ENCODE results near the gene C2CD2. TPM values are rescaled to one million over a fixed set of nuclear protein-coding genes. Genes with fewer than 3 reads are reported as not detected.
A peak's percentile ranks its signal among the peaks of the same experiment; 100 is the strongest.

C2CD2 gene
- total and polyA plus RNA-seq, 3 experiments from 2014 or later: 2.3 to 5.0 (median 4.3) TPM

GRCh38 chr21:41848533-41848932, 105.3 kb downstream of the C2CD2 start:
- Mint-ChIP-seq H3K4me3 (no peak overlapping the region), H3K27me3 (peaks cover 0 to 1% of the 10 kb centered on the region in 2 donors), H3K36me3 (peaks cover 0 to 74% (median 16%) of the 10 kb centered on the region in 3 donors), H3K27ac (no peak overlapping the region), H3K4me1 (peaks cover 0 to 2% (median 0%) of the 10 kb centered on the region in 3 donors), H3K9me3 (no peaks in the 10 kb centered on the region)
- Histone ChIP-seq H3K4me3 (ENCODE audit: low read length) (no peak overlapping the region), H3K36me3 (ENCODE audit: insufficient read depth, low read length) (peaks cover 7% of the 10 kb centered on the region), H3K27me3 (ENCODE audit: insufficient read depth, low read length, poor library complexity, severe bottlenecking) (no peaks in the 10 kb centered on the region), H3K9me3 (ENCODE audit: low read length) (no peaks in the 10 kb centered on the region), H3K4me1 (ENCODE audit: insufficient read depth, low read length) (no peaks in the 10 kb centered on the region), H3K27ac (ENCODE audit: low read depth, low read length) (no peak overlapping the region)
- ChIA-PET CTCF (no interaction called here), POLR2A (no interaction called here)
- DNase-seq: no peak

GRCh38 chr21:41847066-41847804, 106.6 kb downstream of the C2CD2 start:
- H3K4me1 Mint-ChIP-seq: peaks cover 0 to 2% (median 0%) of the 10 kb centered on the region in 3 donors
- Histone ChIP-seq H3K4me3 (ENCODE audit: low read length) (no peak overlapping the region), H3K27ac (ENCODE audit: low read depth, low read length) (no peak overlapping the region), H3K36me3 (ENCODE audit: insufficient read depth, low read length) (no peaks in the 10 kb centered on the region), H3K9me3 (ENCODE audit: low read length) (no peaks in the 10 kb centered on the region), H3K27me3 (ENCODE audit: insufficient read depth, low read length, poor library complexity, severe bottlenecking) (no peaks in the 10 kb centered on the region), H3K4me1 (ENCODE audit: insufficient read depth, low read length) (no peaks in the 10 kb centered on the region)
- no peak overlapping the region for H3K27ac Mint-ChIP-seq
- peaks cover 0 to 1% of the 10 kb centered on the region in 2 donors for H3K27me3 Mint-ChIP-seq
- H3K4me3 Mint-ChIP-seq: no peak overlapping the region
- H3K9me3 Mint-ChIP-seq: no peaks in the 10 kb centered on the region
- CTCF ChIA-PET: no interaction called here
- DNase-seq: no peak
- H3K36me3 Mint-ChIP-seq: peaks cover 0 to 68% (median 15%) of the 10 kb centered on the region in 3 donors
- POLR2A ChIA-PET: no interaction called here

GRCh38 chr21:41846536-41846935, 107.3 kb downstream of the C2CD2 start:
- H3K27ac ChIP-seq (ENCODE audit: low read depth, low read length): no peak overlapping the region

GRCh38 chr21:41846033-41846317, 107.8 kb downstream of the C2CD2 start:
- no peaks in the 10 kb centered on the region for H3K36me3 ChIP-seq (ENCODE audit: insufficient read depth, low read length)
- Mint-ChIP-seq H3K36me3 (peaks cover 5 to 66% (median 21%) of the 10 kb centered on the region in 3 donors), H3K27ac (peak overlapping the region in 1 of 8 donors; percentile 79), H3K4me1 (peaks cover 0 to 2% (median 0%) of the 10 kb centered on the region in 3 donors), H3K27me3 (peaks cover 0 to 1% of the 10 kb centered on the region in 2 donors), H3K4me3 (no peak overlapping the region), H3K9me3 (peaks cover 0 to 5% (median 0%) of the 10 kb centered on the region in 5 donors)
- ChIA-PET CTCF (no interaction called here), POLR2A (no interaction called here)
- no peaks in the 10 kb centered on the region for H3K4me1 ChIP-seq (ENCODE audit: insufficient read depth, low read length)
- no peak overlapping the region for H3K4me3 ChIP-seq (ENCODE audit: low read length)
- H3K9me3 ChIP-seq (ENCODE audit: low read length): no peaks in the 10 kb centered on the region
- no peak for DNase-seq
- no peaks in the 10 kb centered on the region for H3K27me3 ChIP-seq (ENCODE audit: insufficient read depth, low read length, poor library complexity, severe bottlenecking)
- H3K27ac ChIP-seq (ENCODE audit: low read depth, low read length): no peak overlapping the region

More at GRCh38 chr21:41846536-41846935, 107.3 kb downstream of the C2CD2 start:
- H3K9me3 Mint-ChIP-seq: no peaks in the 10 kb centered on the region
- H3K27me3 Mint-ChIP-seq: peaks cover 0 to 1% of the 10 kb centered on the region in 2 donors
- H3K36me3 ChIP-seq (ENCODE audit: insufficient read depth, low read length): no peaks in the 10 kb centered on the region
- H3K4me3 ChIP-seq (ENCODE audit: low read length): no peak overlapping the region
- DNase-seq: no peak
- H3K27ac Mint-ChIP-seq: peak overlapping the region in 1 of 8 donors; percentile 77
- CTCF ChIA-PET: no interaction called here
- H3K4me1 Mint-ChIP-seq: peaks cover 0 to 2% (median 0%) of the 10 kb centered on the region in 3 donors
- H3K9me3 ChIP-seq (ENCODE audit: low read length): no peaks in the 10 kb centered on the region
- H3K4me3 Mint-ChIP-seq: no peak overlapping the region
- POLR2A ChIA-PET: no interaction called here
- H3K36me3 Mint-ChIP-seq: peaks cover 0 to 66% (median 17%) of the 10 kb centered on the region in 3 donors
- no peaks in the 10 kb centered on the region for H3K4me1 ChIP-seq (ENCODE audit: insufficient read depth, low read length)
- no peaks in the 10 kb centered on the region for H3K27me3 ChIP-seq (ENCODE audit: insufficient read depth, low read length, poor library complexity, severe bottlenecking)

- H3K27ac Mint-ChIP-seq: peak overlapping the region in 1 of 8 donors; percentile 79
- Histone ChIP-seq H3K27me3 (ENCODE audit: insufficient read depth, low read length, poor library complexity, severe bottlenecking) (no peaks in the 10 kb centered on the region), H3K9me3 (ENCODE audit: low read length) (no peaks in the 10 kb centered on the region), H3K27ac (ENCODE audit: low read depth, low read length) (no peak overlapping the region), H3K4me1 (ENCODE audit: insufficient read depth, low read length) (no peaks in the 10 kb centered on the region), H3K36me3 (ENCODE audit: insufficient read depth, low read length) (no peaks in the 10 kb centered on the region), H3K4me3 (ENCODE audit: low read length) (no peak overlapping the region)
- no peak overlapping the region for H3K4me3 Mint-ChIP-seq
- peaks cover 10 to 65% (median 21%) of the 10 kb centered on the region in 3 donors for H3K36me3 Mint-ChIP-seq
- peaks cover 0 to 1% of the 10 kb centered on the region in 2 donors for H3K27me3 Mint-ChIP-seq
- no peak for DNase-seq
- CTCF ChIA-PET: no interaction called here
- peaks cover 0 to 2% (median 0%) of the 10 kb centered on the region in 3 donors for H3K4me1 Mint-ChIP-seq
- POLR2A ChIA-PET: no interaction called here
- peaks cover 0 to 10% (median 0%) of the 10 kb centered on the region in 5 donors for H3K9me3 Mint-ChIP-seq
These were observed 108.3 kb downstream of the C2CD2 start for GRCh38 chr21:41845310-41846032.

- H3K9me3 ChIP-seq (ENCODE audit: low read length): no peaks in the 10 kb centered on the region
- Mint-ChIP-seq H3K27me3 (peaks cover 0 to 1% of the 10 kb centered on the region in 2 donors), H3K27ac (peak overlapping the region in 1 of 8 donors; percentile 43), H3K36me3 (peaks cover 13 to 69% (median 21%) of the 10 kb centered on the region in 3 donors), H3K4me1 (peaks cover 0 to 2% (median 0%) of the 10 kb centered on the region in 3 donors), H3K9me3 (peaks cover 0 to 12% (median 0%) of the 10 kb centered on the region in 5 donors), H3K4me3 (no peak overlapping the region)
- H3K27me3 ChIP-seq (ENCODE audit: insufficient read depth, low read length, poor library complexity, severe bottlenecking): no peaks in the 10 kb centered on the region
- POLR2A ChIA-PET: interaction anchor here (0.6 kb wide), 1 partner anchor 228 kb away, joined by 3 read pairs; no protein-coding TSS in a partner anchor
- no peak for DNase-seq
- no peak overlapping the region for H3K27ac ChIP-seq (ENCODE audit: low read depth, low read length)
- CTCF ChIA-PET: no interaction called here
- no peaks in the 10 kb centered on the region for H3K4me1 ChIP-seq (ENCODE audit: insufficient read depth, low read length)
- H3K4me3 ChIP-seq (ENCODE audit: low read length): no peak overlapping the region
- peaks cover 6% of the 10 kb centered on the region for H3K36me3 ChIP-seq (ENCODE audit: insufficient read depth, low read length)
These were observed 110.2 kb downstream of the C2CD2 start for GRCh38 chr21:41843584-41843983.

GRCh38 chr21:41840880-41841279, 112.9 kb downstream of the C2CD2 start:
- POLR2A ChIA-PET: interaction anchor here (0.5 kb wide), 1 partner anchor 202 kb away, joined by 6 read pairs; no protein-coding TSS in a partner anchor
- peaks cover 0 to 12% (median 0%) of the 10 kb centered on the region in 5 donors for H3K9me3 Mint-ChIP-seq
- no peaks in the 10 kb centered on the region for H3K27me3 Mint-ChIP-seq
- no peak for DNase-seq
- no peaks in the 10 kb centered on the region for H3K9me3 ChIP-seq (ENCODE audit: low read length)
- H3K4me1 Mint-ChIP-seq: peaks cover 0 to 2% (median 0%) of the 10 kb centered on the region in 3 donors
- H3K4me3 ChIP-seq (ENCODE audit: low read length): no peak overlapping the region
- H3K27me3 ChIP-seq (ENCODE audit: insufficient read depth, low read length, poor library complexity, severe bottlenecking): no peaks in the 10 kb centered on the region
- CTCF ChIA-PET: no interaction called here
- H3K4me1 ChIP-seq (ENCODE audit: insufficient read depth, low read length): no peaks in the 10 kb centered on the region
- no peak overlapping the region for H3K27ac ChIP-seq (ENCODE audit: low read depth, low read length)
- H3K36me3 Mint-ChIP-seq: peaks cover 13 to 65% (median 24%) of the 10 kb centered on the region in 3 donors
- no peak overlapping the region for H3K27ac Mint-ChIP-seq
- peaks cover 6% of the 10 kb centered on the region for H3K36me3 ChIP-seq (ENCODE audit: insufficient read depth, low read length)
- no peak overlapping the region for H3K4me3 Mint-ChIP-seq

GRCh38 chr21:41839387-41840000, 114.3 kb downstream of the C2CD2 start:
- DNase-seq: no peak
- Histone ChIP-seq H3K4me3 (ENCODE audit: low read length) (no peak overlapping the region), H3K27ac (ENCODE audit: low read depth, low read length) (no peak overlapping the region), H3K36me3 (ENCODE audit: insufficient read depth, low read length) (peaks cover 6% of the 10 kb centered on the region), H3K9me3 (ENCODE audit: low read length) (no peaks in the 10 kb centered on the region), H3K27me3 (ENCODE audit: insufficient read depth, low read length, poor library complexity, severe bottlenecking) (no peaks in the 10 kb centered on the region), H3K4me1 (ENCODE audit: insufficient read depth, low read length) (no peaks in the 10 kb centered on the region)
- ChIA-PET POLR2A (no interaction called here), CTCF (no interaction called here)
- no peak overlapping the region for H3K4me3 Mint-ChIP-seq
- no peaks in the 10 kb centered on the region for H3K27me3 Mint-ChIP-seq
- peaks cover 0 to 2% (median 0%) of the 10 kb centered on the region in 3 donors for H3K4me1 Mint-ChIP-seq
- H3K9me3 Mint-ChIP-seq: peaks cover 0 to 12% (median 0%) of the 10 kb centered on the region in 5 donors
- peak overlapping the region in 2 of 8 donors; percentile 22 to 36 for H3K27ac Mint-ChIP-seq
- peaks cover 13 to 74% (median 24%) of the 10 kb centered on the region in 3 donors for H3K36me3 Mint-ChIP-seq

All from CD8-positive, alpha-beta memory T cell (primary cell).